Spleen (tissue), 11 donors: ENCODE data around the gene HIF3A. TPM values are rescaled to one million over a fixed set of nuclear protein-coding genes. Genes with fewer than 3 reads are reported as not detected.

ENCODE experiments used
- DNase-seq: peaks from one replicate; pipeline ENCODE4 v3.0.0-alpha.2; 2020
- H3K27ac ChIP-seq, 8 donors: fragments of 200-600 bp; sonication (generic) in 7 of 8; 1 replicate in 4 of 8; 2 replicates in 4 of 8; pipeline versions ENCODE4 v1.5.0 to v1.8.0; 2016 to 2021; ENCODE audit warnings: inconsistent platforms in 4 of 8, mild to moderate bottlenecking in 4 of 8, moderate library complexity in 1 of 8
- H3K27me3 ChIP-seq, 7 donors: fragments of 200-600 bp; sonication (generic) in 6 of 7; replicated peaks in 1 of 7; 1 replicate in 4 of 7; 2 replicates in 3 of 7; pipeline versions ENCODE4 v1.5.0 to v1.8.0; 2016 to 2021; ENCODE audit warnings: inconsistent platforms in 3 of 7, mild to moderate bottlenecking in 1 of 7
- H3K36me3 ChIP-seq, 6 donors: fragments of 200-600 bp; sonication (generic) in 5 of 6; 1 replicate in 4 of 6; 2 replicates in 2 of 6; pipeline versions ENCODE4 v1.5.0 to v1.8.0; 2016 to 2021; ENCODE audit warnings: inconsistent platforms in 2 of 6
- H3K4me1 ChIP-seq, 6 donors: fragments of 200-600 bp; sonication (generic) in 5 of 6; 1 replicate in 3 of 6; 2 replicates in 3 of 6; pipeline versions ENCODE4 v1.5.0 to v1.8.0; 2016 to 2021; ENCODE audit warnings: inconsistent platforms in 3 of 6
- H3K4me3 ChIP-seq, 8 donors: fragments of 200-600 bp; sonication (generic) in 7 of 8; 1 replicate in 4 of 8; 2 replicates in 4 of 8; pipeline versions ENCODE4 v1.5.0 to v1.8.0; 2016 to 2021; ENCODE audit warnings: inconsistent platforms in 4 of 8, mild to moderate bottlenecking in 4 of 8, moderate library complexity in 2 of 8
- H3K9me3 ChIP-seq, 8 donors: fragments of 200-600 bp; sonication (generic) in 7 of 8; 1 replicate in 4 of 8; 2 replicates in 4 of 8; pipeline versions ENCODE4 v1.5.0 to v1.8.0; 2016 to 2021; ENCODE audit warnings: inconsistent platforms in 4 of 8
- POLR2A ChIP-seq, 3 donors: fragments of 450-650 bp; IDR thresholded peaks; one replicate each; pipeline ENCODE4 v1.5.1; 2017; ENCODE audit warnings: antibody characterized with exemption in 3 of 3, mild to moderate bottlenecking in 1 of 3
- POLR2AphosphoS5 ChIP-seq, 3 donors: sonication (generic); formaldehyde crosslinking; IDR thresholded peaks; one replicate each; pipeline ENCODE4 v1.5.1; 2017; ENCODE audit warnings: antibody characterized with exemption in 3 of 3
- WGBS, 5 donors: extraction: QIAGEN DNeasy Blood & Tissue Kit in 3 of 5; methylation state at CpG; one replicate each; pipeline versions ENCODE4 v1.1.5 to v1.1.7; 2013 to 2018; 5-methylcytosine and 5-hydroxymethylcytosine counted together
- intact Hi-C: fragments of 100-400 bp; cut with DNase I; formaldehyde crosslinking; loops from one replicate; pipeline ENCODE4 v1.15.0; 2023; ENCODE audit warnings: low total_unique reads
- polyA plus RNA-seq, 3 donors: library from polyadenylated mRNA; stranded (reverse); fragments of 200-250 nt; gene quantifications; one replicate each; pipeline ENCODE4 v1.2.1, GENCODE V29; 2013
- total RNA-seq, 7 donors: library from RNA; depleted of rRNA in 3 of 7; stranded (reverse); fragments of >200 nt in 3 of 7; fragmentation: NEBNext Ultra II Directional in 4 of 7; extraction: Animal tissue kit (Norgen Biotek cat#: 25700) in 4 of 7; gene quantifications; one replicate each; pipeline versions ENCODE4 v1.1.0 to v1.2.1, GENCODE V29; 2016 to 2021
- TF ChIP-seq, protein P1 (sequence below), 11 experiments: fragments of 200-600 bp in 7 of 11; fragments of 450-650 bp in 4 of 11; sonication (generic) in 4 of 11; IDR thresholded peaks in 8 of 11; conservative IDR thresholded peaks in 3 of 11; 1 replicate in 7 of 11; 2 replicates in 4 of 11; pipeline versions ENCODE4 v1.4.0 to v1.8.0; 2016 to 2021; ENCODE audit warnings: antibody characterized with exemption in 11 of 11, inconsistent platforms in 4 of 11, mild to moderate bottlenecking in 1 of 11
- donor health status: healthy with polysubstance abuse.
- donor health status: DM: no; HTN: no; CAD: no; lungs with moderate emphysema.
- donor health status: DM: no; HTN: no; CAD: no.
- donor health status: Bipolar disorder and iron deficiency.
- donor health status: healthy.
- donor health status: DM: no; HTN: no; CAD: no.
- donor health status: DM: yes; HTN: yes; CAD: no.

Gene HIF3A
- total and polyA plus RNA-seq, 10 donors, result 5.0 to 126 (median 78.5) TPM

DNA sequence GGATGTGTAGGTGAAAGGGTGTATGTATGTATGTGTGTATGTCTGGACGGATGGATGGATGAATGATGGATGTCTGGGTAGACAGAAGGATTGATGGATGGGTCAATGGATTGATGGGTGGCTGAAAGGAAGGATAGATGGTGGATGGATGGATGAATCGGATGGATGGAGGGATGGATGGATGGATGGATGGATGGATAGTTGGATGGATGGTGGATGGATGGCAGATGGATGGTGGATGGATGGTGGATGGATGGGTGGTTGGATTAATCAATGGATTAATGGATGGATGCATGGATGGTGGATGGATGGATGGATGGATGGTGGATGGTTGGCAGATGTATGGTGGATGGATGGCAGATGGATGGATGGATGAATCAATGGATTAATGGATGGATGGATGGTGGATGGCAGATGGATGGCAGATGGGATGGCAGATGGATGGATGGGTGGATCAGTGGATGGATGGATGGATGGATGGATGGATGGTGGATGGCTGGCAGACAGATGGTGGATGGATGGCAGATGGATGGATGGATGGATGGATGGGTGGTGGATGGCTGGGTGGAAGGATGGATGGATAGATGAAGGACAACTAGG is 33.6 kb downstream of the HIF3A start:
- DNase-seq, result no peak
- 86 to 96% (median 94%) methylated on average over 2 of the region's 2 CpGs for whole genome bisulfite sequencing, 5 donors
- peaks cover 0 to 93% (median 13%) of the 10 kb centered on the region in 6 donors for H3K36me3 ChIP-seq
- H3K9me3 ChIP-seq, result peaks cover 2 to 42% (median 33%) of the 10 kb centered on the region in 8 donors
- no peaks in the 10 kb centered on the region for H3K27me3 ChIP-seq
- no peak overlapping the region for H3K4me3 ChIP-seq
- no peaks in the 10 kb centered on the region for H3K4me1 ChIP-seq
- H3K27ac ChIP-seq, result no peak overlapping the region
- intact Hi-C loops, result no loop called here
- TF ChIP-seq, protein P1, sequence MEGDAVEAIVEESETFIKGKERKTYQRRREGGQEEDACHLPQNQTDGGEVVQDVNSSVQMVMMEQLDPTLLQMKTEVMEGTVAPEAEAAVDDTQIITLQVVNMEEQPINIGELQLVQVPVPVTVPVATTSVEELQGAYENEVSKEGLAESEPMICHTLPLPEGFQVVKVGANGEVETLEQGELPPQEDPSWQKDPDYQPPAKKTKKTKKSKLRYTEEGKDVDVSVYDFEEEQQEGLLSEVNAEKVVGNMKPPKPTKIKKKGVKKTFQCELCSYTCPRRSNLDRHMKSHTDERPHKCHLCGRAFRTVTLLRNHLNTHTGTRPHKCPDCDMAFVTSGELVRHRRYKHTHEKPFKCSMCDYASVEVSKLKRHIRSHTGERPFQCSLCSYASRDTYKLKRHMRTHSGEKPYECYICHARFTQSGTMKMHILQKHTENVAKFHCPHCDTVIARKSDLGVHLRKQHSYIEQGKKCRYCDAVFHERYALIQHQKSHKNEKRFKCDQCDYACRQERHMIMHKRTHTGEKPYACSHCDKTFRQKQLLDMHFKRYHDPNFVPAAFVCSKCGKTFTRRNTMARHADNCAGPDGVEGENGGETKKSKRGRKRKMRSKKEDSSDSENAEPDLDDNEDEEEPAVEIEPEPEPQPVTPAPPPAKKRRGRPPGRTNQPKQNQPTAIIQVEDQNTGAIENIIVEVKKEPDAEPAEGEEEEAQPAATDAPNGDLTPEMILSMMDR (IDR thresholded peaks at IDR 0.05 in 8 of 11, conservative IDR thresholded peaks at IDR 0.05 in 3 of 11), result no peak
- TF ChIP-seq POLR2AphosphoS5 (IDR thresholded peaks at IDR 0.05), result no peak
- TF ChIP-seq POLR2A (IDR thresholded peaks at IDR 0.05), result no peak

DNA sequence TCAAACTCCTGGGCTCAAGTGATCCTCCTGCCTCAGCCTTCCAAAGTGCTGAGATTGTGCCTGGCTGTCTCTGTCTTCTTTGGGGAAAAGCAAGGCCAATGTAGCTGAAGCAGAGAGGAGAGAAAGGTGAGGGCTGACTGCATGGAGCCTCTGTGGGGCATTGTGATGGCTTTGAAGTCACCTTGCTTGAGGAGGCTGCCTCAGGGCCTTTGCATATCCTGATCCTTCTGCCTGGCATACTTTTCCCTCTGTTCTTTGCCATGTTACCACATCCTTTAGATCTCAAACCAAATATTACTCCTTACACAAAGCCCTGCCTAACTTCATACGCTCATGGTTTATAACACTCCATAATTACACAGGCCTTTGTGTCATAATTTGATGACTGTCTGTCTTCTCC is 40.6 kb downstream of the HIF3A start:
- H3K27ac ChIP-seq, result no peak overlapping the region
- no peak for TF ChIP-seq POLR2A (IDR thresholded peaks at IDR 0.05)
- no peak for TF ChIP-seq POLR2AphosphoS5 (IDR thresholded peaks at IDR 0.05)
- TF ChIP-seq, protein P1 (IDR thresholded peaks at IDR 0.05 in 8 of 11, conservative IDR thresholded peaks at IDR 0.05 in 3 of 11), result no peak
- H3K36me3 ChIP-seq, result peaks cover 0 to 93% (median 2%) of the 10 kb centered on the region in 6 donors
- no peak for DNase-seq
- H3K9me3 ChIP-seq, result no peaks in the 10 kb centered on the region
- WGBS, 5 donors, result 93 to 100% (median 94%) methylated on average over 1 of the region's 1 CpG
- H3K4me1 ChIP-seq, result no peaks in the 10 kb centered on the region
- H3K27me3 ChIP-seq, result no peaks in the 10 kb centered on the region
- intact Hi-C loops, result no loop called here
- no peak overlapping the region for H3K4me3 ChIP-seq

DNA sequence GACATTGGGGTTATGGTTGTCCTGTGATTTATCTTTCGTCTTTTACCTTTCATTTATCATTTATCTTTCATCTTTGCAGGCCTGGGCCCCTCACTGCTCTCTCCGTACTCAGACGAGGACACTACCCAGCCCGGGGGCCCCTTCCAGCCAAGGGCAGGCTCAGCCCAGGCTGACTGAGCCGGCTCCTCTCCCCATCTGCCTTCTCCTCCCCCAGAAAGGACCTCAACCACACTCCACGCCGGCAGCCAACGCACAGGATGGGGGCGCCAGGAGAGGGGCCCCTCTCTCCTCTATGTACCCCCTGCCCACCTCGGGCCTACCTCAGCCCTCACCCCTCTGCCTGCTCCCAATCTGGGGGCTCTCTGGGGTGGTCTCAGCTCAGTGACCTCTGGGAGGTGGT is 42.6 kb downstream of the HIF3A start:
- intact Hi-C loops, result no loop called here

DNA sequence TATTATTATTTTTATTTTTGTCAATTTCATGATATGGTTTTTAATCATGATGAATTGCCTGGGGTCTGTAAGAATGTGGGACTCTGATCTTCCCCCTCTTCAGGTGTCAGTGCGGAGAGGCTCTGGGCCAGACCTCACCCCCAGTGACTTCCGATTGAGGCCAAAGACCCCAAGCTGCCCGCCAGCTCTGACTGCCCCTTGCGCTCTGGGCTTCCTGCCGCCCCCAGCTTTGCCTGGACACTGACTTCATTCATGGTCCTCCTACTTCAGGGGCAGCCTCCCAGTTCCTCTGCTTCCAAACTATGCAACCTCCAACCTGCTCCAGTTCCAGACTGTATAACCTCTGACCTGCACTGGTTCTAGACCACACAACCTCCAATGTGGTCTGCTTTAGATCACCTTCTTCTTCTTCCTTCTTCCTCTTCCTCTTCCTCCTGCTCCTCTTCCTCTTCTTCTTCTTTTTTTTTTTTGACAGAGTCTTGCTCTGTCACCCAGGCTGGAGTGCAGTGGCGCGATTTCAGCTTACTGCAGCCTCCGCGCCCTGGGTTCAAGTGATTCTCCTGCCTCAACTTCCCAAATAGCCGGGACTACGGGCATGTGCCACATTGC is 43.3 kb downstream of the HIF3A start:
- 93 to 96% (median 96%) methylated on average over 11 of the region's 11 CpGs for WGBS, 5 donors
- Histone ChIP-seq H3K27ac (no peak overlapping the region), H3K4me1 (no peaks in the 10 kb centered on the region), H3K36me3 (peaks cover 0 to 72% (median 2%) of the 10 kb centered on the region in 6 donors), H3K4me3 (no peak overlapping the region), H3K9me3 (no peaks in the 10 kb centered on the region), H3K27me3 (no peaks in the 10 kb centered on the region)
- TF ChIP-seq POLR2A (IDR thresholded peaks at IDR 0.05) (no peak), POLR2AphosphoS5 (IDR thresholded peaks at IDR 0.05) (no peak)
- TF ChIP-seq, protein P1 (IDR thresholded peaks at IDR 0.05 in 8 of 11, conservative IDR thresholded peaks at IDR 0.05 in 3 of 11), result no peak
- intact Hi-C loops, result no loop called here
- no peak for DNase-seq

More for the DNA sequence above, 42.6 kb downstream of the HIF3A start:
- no peaks in the 10 kb centered on the region for H3K4me1 ChIP-seq
- H3K36me3 ChIP-seq, result peaks cover 0 to 79% (median 2%) of the 10 kb centered on the region in 6 donors
- TF ChIP-seq, protein P1 (IDR thresholded peaks at IDR 0.05 in 8 of 11, conservative IDR thresholded peaks at IDR 0.05 in 3 of 11), result no peak
- no peak for TF ChIP-seq POLR2A (IDR thresholded peaks at IDR 0.05)
- no peak for TF ChIP-seq POLR2AphosphoS5 (IDR thresholded peaks at IDR 0.05)
- DNase-seq, result no peak
- H3K27me3 ChIP-seq, result no peaks in the 10 kb centered on the region
- H3K9me3 ChIP-seq, result no peaks in the 10 kb centered on the region
- 69 to 77% (median 73%) methylated on average over 10 of the region's 10 CpGs for WGBS, 5 donors
- no peak overlapping the region for H3K4me3 ChIP-seq
- H3K27ac ChIP-seq, result no peak overlapping the region
